AG08395 (cell line): ENCODE data around the gene TYROBP.
"Not testable (repeated sequence)": the region's sequence is repeated elsewhere in the genome, so short reads cannot be mapped to it uniquely, and the experiment has no call there.

Experiments
- DNase-seq: peaks from one replicate; pipeline ENCODE4 v3.0.0; 2012; ENCODE audit warnings: mixed read lengths, low spot score

The TYROBP gene

GRCh38 chr19:35931874-35932202 is 23.7 kb upstream of the TYROBP start:
- DNase-seq = no peak

DNA sequence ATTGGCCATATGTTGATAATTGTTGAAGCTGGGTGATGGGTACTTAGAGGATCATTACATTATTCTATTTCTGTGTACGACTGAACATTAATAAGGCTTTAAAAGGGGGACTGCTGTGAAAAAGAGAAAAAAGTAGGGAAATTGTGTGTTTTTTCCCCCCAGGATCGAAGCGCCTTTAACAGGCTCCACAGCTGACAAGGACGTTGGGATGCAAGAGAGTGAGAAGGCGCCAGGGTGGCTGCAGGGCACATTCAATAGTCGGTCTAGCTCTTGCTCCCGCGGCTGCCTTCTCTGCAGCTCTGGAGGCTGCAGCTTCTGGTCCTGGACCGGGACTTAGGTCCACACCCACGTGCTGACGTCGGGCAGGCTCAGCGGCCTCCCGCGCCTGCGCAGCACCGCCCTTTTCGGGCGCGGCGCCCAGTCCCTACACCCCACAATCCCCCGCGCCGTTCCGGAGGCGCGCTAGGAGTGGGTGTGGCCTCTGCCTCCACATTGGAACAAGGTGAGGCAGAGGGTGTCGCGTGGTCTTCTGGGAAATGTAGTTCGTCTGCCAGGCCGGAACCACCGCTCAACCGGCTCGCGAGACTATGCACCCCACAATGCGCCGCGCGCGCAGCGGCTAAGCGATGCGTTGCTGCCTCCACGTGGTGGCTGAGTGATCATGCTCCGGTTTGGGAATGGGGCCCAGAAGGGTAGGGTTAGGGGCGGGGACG is 23.2 kb upstream of the TYROBP start:
- DNase-seq = peak; percentile 100

DNA sequence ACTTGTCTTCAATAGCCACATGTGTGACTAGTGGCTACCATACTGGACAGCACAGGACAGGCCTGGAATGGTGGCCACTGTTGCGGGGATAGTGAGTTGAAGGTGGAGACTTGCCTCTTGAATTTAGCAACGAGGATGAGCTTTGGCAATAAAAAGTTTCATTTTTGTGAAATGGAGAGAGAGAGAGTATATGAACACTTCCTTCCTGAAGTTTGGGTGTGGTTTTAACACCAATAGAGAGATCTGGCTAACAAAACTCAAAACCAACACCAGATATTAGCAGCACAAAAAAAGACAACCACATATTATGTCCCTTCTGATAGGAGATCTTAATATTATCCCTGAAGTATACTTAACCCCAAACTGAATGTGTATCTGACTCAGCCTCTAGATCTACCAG is 21.8 kb upstream of the TYROBP start:
- DNase-seq = no peak

DNA sequence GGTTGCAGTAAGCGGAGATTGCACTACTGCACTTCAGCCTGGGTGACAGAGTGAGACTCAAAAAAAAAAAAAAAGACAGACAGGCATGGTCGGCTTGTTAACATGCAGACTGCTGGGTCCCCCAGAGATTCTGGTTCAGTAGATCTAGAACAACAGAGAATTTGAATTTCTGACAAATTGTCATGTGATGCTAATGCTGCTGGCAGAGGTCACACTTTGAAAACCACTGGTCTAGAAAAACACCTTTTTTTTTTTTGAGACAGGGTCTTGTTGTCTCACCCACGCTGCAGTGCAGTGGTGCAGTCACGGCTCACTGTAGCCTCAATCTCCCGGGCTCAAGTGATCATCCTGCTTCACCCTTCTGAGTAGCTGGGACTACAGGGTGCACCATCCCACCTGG is 20.4 kb upstream of the TYROBP start:
- DNase-seq = no peak

DNA sequence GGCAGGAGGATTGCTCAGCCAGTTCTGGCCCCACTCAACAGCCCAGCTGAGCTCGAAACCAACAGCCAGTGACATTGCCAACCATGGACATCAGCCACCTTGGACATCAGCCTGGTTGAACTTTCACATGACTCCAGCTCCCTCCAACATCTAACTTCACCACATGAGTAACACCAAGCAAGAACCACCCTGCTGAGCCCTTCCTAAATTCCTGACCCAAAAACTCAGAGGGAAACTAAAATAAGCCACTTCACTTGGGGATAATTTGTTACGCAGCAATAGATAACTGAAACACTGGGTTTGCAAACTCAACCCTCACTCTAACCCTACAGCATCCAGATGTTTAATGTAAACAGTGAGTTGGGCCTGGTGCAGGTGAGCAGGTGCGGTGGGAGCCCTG is 17.4 kb upstream of the TYROBP start:
- no peak for DNase-seq

- DNase-seq = no peak
Measured at GRCh38 chr19:35921012-35921411, 12.9 kb upstream of the TYROBP start.

GRCh38 chr19:35919306-35919705 is 11.2 kb upstream of the TYROBP start:
- no peak for DNase-seq

- no peak for DNase-seq
Measured at GRCh38 chr19:35915443-35915842, 7.3 kb upstream of the TYROBP start.

- no peak for DNase-seq
Measured at GRCh38 chr19:35913589-35913988, 5.5 kb upstream of the TYROBP start.

- no peak for DNase-seq
Measured at GRCh38 chr19:35911790-35912189, 3.7 kb upstream of the TYROBP start.

DNA sequence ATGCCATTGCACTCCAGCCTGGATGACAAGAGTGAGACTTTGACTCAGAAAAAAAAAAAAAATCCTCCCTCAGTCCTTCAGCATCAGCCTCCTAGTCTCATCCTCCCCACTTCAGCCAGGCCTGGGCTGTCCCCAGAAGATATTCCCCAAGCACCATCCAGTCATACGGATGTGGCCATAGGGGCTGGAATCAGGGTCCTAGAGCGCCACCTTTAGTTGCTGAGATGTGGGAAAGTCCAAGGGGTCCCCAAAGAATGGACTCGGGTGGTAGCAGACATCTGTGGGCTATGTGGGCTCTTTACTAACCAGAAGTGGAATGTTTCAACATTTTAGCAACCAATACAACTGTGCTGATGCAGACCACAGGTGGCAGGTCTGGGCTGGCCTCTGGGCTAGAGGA is 3.1 kb upstream of the TYROBP start:
- DNase-seq = no peak

- not testable (repeated sequence) for DNase-seq
Measured at GRCh38 chr19:35910355-35910754, 2.3 kb upstream of the TYROBP start.

- no peak for DNase-seq
Measured at GRCh38 chr19:35909684-35910035, 1.6 kb upstream of the TYROBP start.

DNA sequence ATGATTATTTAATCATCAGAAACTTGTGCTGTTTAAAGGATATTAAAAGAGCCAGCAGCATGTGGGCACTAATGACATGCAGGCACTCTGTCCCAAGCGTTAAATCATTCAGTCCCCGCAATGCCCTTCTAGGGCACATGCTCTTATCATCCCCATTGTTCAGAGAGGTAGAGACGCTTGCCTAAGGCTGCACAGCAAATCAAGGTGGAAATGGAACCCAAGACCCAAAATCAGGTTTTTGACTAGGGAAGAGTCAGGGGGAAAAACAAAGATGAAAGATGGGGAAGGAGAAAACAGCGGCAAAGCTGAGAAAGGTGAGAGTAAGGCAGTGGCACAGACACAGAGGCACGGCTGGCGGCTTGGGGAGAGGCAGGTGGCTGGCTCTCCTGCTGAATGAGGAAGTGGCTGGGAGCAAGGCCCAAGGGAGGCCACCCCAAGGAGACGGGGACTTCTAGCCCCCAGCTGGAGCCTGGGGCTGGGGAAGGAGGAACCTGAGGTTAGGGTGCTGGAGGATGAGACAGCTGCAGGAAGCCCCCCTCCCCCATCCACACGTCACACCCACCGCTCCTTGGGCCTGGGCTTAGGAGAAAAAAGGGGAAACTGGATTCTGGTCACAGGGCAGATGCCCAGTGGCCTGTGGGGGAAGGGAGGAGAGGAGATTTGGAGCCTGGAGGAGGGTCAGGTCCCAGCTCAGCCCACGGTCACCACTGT is 1.0 kb upstream of the TYROBP start:
- DNase-seq = no peak

GRCh38 chr19:35907377-35907745 is 734 bp downstream of the TYROBP start:
- DNase-seq = no peak

- no peak for DNase-seq
Measured at GRCh38 chr19:35905178-35905727, 2.8 kb downstream of the TYROBP start.

DNA sequence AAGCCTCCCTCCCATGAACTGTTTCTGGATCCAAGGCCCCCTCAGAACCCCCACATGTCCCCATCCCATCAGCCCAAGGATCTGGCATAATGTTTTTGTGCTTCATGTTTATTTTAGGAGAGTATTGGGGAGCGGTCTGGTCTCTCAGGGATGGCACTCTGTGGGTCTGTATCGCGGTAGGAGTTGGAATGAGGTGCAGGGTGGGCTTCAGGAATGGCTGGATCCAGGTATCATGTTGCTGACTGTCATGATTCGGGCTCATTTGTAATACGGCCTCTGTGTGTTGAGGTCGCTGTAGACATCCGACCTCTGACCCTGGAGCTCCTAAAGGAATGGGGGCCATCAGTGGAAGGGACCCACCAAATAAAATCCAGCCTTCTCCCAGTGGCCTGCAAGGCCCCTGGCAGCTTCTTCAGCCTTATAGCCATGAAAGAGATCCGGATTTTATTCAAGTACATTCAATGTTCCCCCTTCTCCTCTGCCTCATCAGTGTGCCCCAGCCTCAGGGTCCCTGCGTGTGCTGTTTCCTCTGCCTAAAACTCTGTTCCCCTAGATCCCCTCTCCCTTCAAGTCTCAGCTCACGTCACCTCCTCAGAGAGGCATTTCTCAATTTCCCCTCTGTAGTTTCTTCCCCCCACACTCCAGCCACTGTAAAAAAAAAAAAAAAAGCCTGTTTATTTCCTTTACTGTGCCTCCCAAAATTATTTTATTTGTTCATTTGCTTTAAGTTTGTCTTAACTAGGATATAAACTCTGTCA is 3.6 kb downstream of the TYROBP start:
- no peak for DNase-seq

DNA sequence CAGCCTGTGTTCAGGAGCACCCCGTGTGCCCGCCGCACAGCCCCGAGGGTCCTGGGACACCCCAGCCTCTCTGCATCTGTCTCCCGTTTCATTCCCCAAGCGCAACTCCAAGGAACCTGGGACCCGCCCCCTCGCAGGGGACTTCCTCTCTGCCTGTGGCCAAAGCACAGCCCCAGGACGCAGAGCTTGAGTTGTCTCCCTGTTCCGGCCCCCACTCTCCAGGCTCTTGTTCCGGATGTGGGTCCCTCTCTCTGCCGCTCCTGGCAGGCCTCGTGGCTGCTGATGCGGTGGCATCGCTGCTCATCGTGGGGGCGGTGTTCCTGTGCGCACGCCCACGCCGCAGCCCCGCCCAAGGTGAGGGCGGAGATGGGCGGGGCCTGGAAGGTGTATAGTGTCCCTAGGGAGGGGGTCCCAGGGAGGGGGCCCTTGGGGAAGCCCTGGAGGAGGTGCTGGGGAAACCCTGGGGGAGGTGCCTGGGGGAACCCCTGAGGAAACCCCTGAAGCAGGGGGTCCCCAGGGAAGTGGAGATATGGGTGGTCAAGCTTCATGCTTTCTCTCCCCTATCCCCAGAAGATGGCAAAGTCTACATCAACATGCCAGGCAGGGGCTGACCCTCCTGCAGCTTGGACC is 4.4 kb downstream of the TYROBP start:
- peak; percentile 73 for DNase-seq

GRCh38 chr19:35902870-35903475 is 5.1 kb downstream of the TYROBP start:
- no peak for DNase-seq

DNA sequence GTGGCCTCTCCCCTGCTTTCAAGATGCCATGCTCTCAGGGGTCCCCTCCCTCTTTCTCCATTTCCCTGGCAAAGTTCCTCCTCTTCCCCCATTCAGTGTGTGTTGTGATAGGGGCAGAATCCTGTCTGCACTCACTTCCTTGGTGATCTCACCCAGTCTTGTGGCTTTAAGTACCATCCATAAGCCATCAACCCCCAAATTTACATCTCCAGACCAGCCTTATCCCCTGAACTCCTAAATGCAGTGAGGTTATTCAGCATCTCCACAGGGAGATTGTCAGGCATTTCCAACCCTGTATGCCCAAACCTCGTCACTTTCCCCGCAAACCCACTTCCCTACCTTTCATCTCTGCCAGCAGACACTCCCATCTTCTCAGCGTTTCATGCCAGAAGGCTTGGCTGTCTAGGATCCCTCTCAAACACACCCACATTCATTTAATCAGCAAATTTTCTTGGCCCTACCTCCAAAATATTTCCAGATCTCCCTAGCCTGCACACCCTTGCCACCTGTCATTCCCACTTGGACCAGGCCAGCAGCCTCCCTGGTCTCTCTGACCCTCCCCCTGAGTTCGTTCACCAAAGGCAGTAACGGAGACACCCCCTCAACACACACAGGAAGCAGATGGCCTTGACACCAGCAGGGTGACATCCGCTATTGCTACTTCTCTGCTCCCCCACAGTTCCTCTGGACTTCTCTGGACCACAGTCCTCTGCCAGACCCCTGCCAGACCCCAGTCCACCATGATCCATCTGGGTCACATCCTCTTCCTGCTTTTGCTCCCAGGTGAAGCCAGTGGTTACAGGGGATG is 6.0 kb downstream of the TYROBP start, which contains the start of gene HCST:
HCST (plus strand) TSS at position 676 of the 808 bp plus-strand sequence; CDS start at position 741, 65 bp downstream.
- DNase-seq = peak; percentile 79

- peak; percentile 77 for DNase-seq
Measured at GRCh38 chr19:35901055-35901644, 6.9 kb downstream of the TYROBP start.
